Stimulated activated CD4-positive, alpha-beta T cell treated with anti-CD3 and anti-CD28 coated beads, Interleukin-15, amount 100 ng/mL, for 48 hours (primary cell): ENCODE data around the gene TNFSF12.

ENCODE experiments used
- DNase-seq, 2 donors: peaks; one replicate each; pipeline ENCODE4 v3.0.0-alpha.2; 2020; ENCODE audit warnings: low read depth in 2 of 2

The TNFSF12 gene

GRCh38 chr17:7541074-7541621 is 7.7 kb upstream of the TNFSF12 start:
- DNase-seq: no peak

DNA sequence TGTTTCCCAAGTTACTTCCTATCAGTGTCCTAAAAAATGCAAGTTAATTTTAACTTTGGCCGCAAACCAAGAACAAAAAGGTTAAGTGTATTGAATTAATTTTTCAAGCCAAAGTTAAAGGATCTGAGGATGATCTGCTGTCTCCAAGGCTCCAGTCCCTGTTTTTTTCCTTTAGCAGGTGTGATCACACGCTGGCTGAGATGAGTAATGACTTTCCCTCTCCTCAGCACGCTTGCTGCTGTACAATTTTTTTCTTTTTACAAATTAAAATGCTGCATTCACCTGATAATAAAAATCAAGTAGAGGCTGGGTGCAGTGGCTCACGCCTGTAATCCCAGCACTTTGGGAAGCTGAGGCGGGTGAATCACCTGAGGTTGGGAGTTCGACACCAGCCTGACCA is 3.9 kb upstream of the TNFSF12 start:
- no peak for DNase-seq

GRCh38 chr17:7549401-7550055 is 670 bp downstream of the TNFSF12 start:
- DNase-seq: peak; percentile 26 to 27

- no peak for DNase-seq
Measured at GRCh38 chr17:7550344-7550743, 1.5 kb downstream of the TNFSF12 start.

GRCh38 chr17:7551396-7551795 is 2.5 kb downstream of the TNFSF12 start:
- no peak for DNase-seq

- no peak for DNase-seq
Measured at GRCh38 chr17:7552621-7553051, 3.8 kb downstream of the TNFSF12 start.

- no peak for DNase-seq
Measured at GRCh38 chr17:7553356-7553755, 4.5 kb downstream of the TNFSF12 start.

- DNase-seq: no peak
Measured at GRCh38 chr17:7555320-7555948, 6.6 kb downstream of the TNFSF12 start.

GRCh38 chr17:7556627-7557026 is 7.8 kb downstream of the TNFSF12 start:
- no peak for DNase-seq

DNA sequence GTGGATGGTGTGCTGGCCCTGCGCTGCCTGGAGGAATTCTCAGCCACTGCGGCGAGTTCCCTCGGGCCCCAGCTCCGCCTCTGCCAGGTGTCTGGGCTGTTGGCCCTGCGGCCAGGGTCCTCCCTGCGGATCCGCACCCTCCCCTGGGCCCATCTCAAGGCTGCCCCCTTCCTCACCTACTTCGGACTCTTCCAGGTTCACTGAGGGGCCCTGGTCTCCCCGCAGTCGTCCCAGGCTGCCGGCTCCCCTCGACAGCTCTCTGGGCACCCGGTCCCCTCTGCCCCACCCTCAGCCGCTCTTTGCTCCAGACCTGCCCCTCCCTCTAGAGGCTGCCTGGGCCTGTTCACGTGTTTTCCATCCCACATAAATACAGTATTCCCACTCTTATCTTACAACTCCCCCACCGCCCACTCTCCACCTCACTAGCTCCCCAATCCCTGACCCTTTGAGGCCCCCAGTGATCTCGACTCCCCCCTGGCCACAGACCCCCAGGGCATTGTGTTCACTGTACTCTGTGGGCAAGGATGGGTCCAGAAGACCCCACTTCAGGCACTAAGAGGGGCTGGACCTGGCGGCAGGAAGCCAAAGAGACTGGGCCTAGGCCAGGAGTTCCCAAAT is 8.4 kb downstream of the TNFSF12 start:
- no peak for DNase-seq

DNA sequence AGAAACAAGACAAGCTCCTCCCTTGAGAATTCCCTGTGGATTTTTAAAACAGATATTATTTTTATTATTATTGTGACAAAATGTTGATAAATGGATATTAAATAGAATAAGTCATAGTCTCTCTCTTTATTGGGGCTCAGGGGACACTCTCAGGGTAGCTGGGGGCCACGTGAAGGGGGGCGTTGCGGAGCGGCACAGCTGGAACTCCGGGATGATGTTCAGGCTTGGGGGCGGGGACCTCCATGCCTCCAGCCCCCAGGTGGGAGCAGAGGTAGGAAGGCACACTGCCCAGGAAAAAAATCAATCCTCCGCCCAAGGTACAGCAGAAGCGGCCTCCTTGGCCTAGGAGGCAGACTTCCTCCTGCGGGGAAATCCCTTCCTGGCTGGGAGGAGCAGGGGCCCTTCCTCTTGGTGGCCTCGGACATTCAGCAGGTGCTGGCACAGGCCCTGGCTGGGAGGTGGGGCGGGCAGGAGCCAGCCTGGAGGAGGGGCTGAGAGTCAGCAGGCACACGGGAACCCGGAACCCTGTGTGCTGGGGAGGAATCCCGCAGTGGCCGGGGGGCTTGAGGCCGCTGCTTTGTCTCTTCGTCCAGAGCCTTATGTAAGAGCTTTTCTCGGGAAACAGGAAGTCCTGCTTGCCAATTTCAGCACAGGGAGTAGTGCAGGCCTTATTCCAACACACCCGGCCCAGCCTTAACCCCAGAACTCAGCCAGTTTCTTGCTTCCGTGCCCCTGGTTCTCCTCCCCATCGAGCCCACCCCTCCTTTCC is 9.1 kb downstream of the TNFSF12 start:
- no peak for DNase-seq

GRCh38 chr17:7558544-7559319 is 9.9 kb downstream of the TNFSF12 start, which contains the start of gene TNFSF13:
TNFSF13 (plus strand) TSS chr17:7558750; CDS start chr17:7559040, 290 bp downstream.
- no peak for DNase-seq

GRCh38 chr17:7559320-7560171 is 10.7 kb downstream of the TNFSF12 start:
- no peak for DNase-seq

GRCh38 chr17:7560172-7561027 is 11.5 kb downstream of the TNFSF12 start:
- DNase-seq: peak in 1 of 2 donors; percentile 51

DNA sequence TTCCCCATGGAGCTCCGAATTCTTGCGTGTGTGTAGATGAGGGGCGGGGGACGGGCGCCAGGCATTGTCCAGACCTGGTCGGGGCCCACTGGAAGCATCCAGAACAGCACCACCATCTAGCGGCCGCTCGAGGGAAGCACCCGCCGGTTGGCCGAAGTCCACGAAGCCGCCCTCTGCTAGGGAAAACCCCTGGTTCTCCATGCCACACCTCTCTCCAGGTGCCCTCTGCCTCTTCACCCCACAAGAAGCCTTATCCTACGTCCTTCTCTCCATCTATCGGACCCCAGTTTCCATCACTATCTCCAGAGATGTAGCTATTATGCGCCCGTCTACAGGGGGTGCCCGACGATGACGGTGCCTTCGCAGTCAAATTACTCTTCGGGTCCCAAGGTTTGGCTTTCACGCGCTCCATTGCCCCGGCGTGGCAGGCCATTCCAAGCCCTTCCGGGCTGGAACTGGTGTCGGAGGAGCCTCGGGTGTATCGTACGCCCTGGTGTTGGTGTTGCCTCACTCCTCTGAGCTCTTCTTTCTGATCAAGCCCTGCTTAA is 12.2 kb downstream of the TNFSF12 start:
- DNase-seq: peak; percentile 77 to 81

- peak; percentile 83 to 87 for DNase-seq
Measured at GRCh38 chr17:7561589-7562207, 12.8 kb downstream of the TNFSF12 start, which contains the start of gene SENP3. SENP3 (plus strand) TSS chr17:7561919; CDS start chr17:7563077, 1,158 bp downstream.

- no peak for DNase-seq
Measured at GRCh38 chr17:7562208-7562605, 13.3 kb downstream of the TNFSF12 start.

- no peak for DNase-seq
Measured at GRCh38 chr17:7563115-7563869, 14.4 kb downstream of the TNFSF12 start.
